Activated CD4-positive, alpha-beta T cell treated with anti-CD3 and anti-CD28 coated beads, Interleukin-2, amount 10 ng/mL, durations not matched to agents 7 days and 5 days (primary cell): Measurements from ENCODE around the gene LGALS7. TPM values are rescaled to one million over a fixed set of nuclear protein-coding genes. Genes with fewer than 3 reads are reported as not detected.
"Not testable (repeated sequence)": the region's sequence is repeated elsewhere in the genome, so short reads cannot be mapped to it uniquely, and the experiment has no call there.

Experiments used
- CTCF ChIA-PET: fragments of 350-600 bp; sonication (Branson Sonifier 250); formaldehyde crosslinking; loops from one replicate; lab custom pipeline; 2021; ENCODE audit warnings: antibody characterized with exemption; lab: Charles Lee
- POLR2A ChIA-PET: fragments of 350-600 bp; sonication (Branson Sonifier 250); formaldehyde crosslinking; loops from one replicate; lab custom pipeline; 2021; ENCODE audit warnings: antibody characterized with exemption; lab: Charles Lee
- DNase-seq: peaks from one replicate; pipeline ENCODE4 v3.0.0-alpha.2; 2020
- H3K27ac Mint-ChIP-seq: one replicate; pipeline ENCODE4 v1.8.0; 2021; ENCODE audit warnings: mild to moderate bottlenecking, moderate library complexity, mixed read lengths
- H3K27me3 Mint-ChIP-seq: one replicate; pipeline ENCODE4 v1.8.0; 2021; ENCODE audit warnings: mixed read lengths
- H3K36me3 Mint-ChIP-seq: one replicate; pipeline ENCODE4 v1.8.0; 2021; ENCODE audit warnings: low read depth, mixed read lengths
- H3K4me1 Mint-ChIP-seq: one replicate; pipeline ENCODE4 v1.8.0; 2021; ENCODE audit warnings: mixed read lengths
- H3K4me3 Mint-ChIP-seq: one replicate; pipeline ENCODE4 v1.8.0; 2021; ENCODE audit warnings: mild to moderate bottlenecking, moderate library complexity, mixed read lengths
- H3K9me3 Mint-ChIP-seq: one replicate; pipeline ENCODE4 v1.8.0; 2021; ENCODE audit warnings: mixed read lengths
- total RNA-seq, 2 experiments: library from RNA; stranded (reverse); gene quantifications; one replicate each; pipeline ENCODE4 v1.2.3, GENCODE V29; 2021

Gene LGALS7
- total RNA-seq, 2 experiments from 2014 or later: not detected

DNA sequence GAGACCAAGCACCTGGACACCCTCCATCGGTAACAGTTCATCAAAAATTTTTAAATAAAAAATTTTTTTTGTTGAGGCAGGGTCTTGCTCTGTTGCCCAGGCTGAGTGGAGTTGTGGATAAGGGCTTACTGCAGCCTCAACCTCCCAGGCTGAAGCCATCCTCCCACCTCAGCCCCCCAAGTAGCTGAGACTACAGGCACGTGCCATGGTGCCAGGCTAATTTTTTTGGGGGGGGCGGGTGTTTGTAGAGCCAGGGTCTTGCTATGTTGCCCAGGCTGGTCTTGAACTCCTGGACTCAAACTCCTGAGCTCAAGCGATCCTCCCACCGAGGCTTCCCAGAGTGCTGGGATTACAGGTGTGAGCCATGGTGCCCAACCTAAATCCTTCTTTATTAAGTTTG, 20.4 kb upstream of the LGALS7 start:
- Mint-ChIP-seq H3K27ac (no peak overlapping the region), H3K27me3 (peaks cover 10% of the 10 kb centered on the region), H3K36me3 (no peaks in the 10 kb centered on the region), H3K9me3 (no peaks in the 10 kb centered on the region), H3K4me3 (no peak overlapping the region), H3K4me1 (peaks cover 6% of the 10 kb centered on the region)
- CTCF ChIA-PET: interaction anchor here (1.1 to 1.9 kb wide), 3 partner anchors 10 to 18 kb away, joined by 4 to 6 read pairs (median 4); partner anchors contain the start of gene LGALS4
- POLR2A ChIA-PET: no interaction called here
- DNase-seq: no peak

DNA sequence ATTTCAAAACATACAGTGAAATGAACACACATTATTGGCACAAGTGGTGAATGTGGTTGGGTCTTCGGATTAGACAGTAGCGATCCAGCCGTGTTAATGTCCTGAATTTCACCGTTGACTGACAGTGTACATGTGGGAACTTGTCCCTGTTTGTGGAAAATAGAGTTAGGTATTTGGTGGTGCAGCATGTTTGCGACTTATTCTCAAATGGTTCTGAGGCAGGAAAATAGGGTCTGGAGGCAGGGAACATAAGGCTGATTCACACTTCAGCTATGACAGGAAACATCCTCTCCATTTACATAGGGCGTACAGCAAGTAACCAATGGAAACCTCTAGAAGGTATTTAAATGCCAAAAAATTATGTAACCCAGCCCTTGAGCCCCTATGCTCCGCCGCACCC, 19.9 kb upstream of the LGALS7 start:
- Mint-ChIP-seq H3K9me3 (no peaks in the 10 kb centered on the region), H3K27ac (no peak overlapping the region), H3K4me1 (peaks cover 8% of the 10 kb centered on the region), H3K4me3 (no peak overlapping the region), H3K36me3 (no peaks in the 10 kb centered on the region), H3K27me3 (peaks cover 10% of the 10 kb centered on the region)
- CTCF ChIA-PET: interaction anchor here (1.0 to 1.9 kb wide), 3 partner anchors 16 to 24 kb away, joined by 3 to 6 read pairs (median 4); partner anchors contain the start of gene LGALS4
- POLR2A ChIA-PET: no interaction called here
- no peak for DNase-seq

DNA sequence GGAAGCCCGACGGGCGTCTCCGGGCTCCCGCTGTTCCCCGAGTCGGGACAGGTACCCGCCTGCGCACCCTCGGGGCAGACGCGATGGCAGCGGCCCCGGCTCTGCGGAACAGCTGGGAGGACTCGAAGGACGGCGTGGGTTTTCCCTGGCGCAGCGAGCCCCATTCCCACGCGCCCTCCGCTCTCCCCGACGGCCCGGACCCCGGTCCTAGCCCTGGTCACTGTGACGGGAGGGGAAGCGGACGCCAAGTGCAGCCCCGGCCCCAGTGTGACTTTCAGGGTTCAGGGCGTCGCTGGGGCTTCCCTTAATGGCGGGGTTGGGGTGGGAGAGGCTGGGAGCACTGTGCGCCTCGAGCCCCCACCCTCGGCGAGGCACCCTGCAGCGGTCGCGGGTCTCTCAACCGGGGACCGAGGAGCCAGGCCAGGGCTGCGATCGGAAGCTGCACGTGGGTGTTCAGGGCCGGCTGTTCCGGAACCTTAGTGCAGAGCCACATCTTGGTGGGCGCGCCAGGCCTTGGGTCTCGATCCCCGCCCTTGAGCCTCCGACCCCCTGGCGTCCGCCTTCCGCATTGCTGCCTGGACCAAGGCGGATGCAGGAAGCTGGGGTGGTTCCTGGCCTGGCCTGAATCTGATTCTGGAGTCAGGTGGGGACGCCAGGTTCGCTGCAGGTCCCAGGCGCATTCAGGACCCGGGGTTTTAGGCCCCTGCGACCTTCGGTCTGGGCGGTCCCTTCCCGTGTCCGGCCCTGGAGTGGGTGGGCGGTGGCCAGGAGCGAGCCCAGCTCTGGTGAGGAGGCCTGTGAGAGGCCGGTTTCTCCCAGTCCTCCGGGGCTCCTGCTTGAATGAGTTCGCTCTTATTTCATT, 19.2 kb upstream of the LGALS7 start:
- Mint-ChIP-seq H3K4me1 (peaks cover 10% of the 10 kb centered on the region), H3K9me3 (no peaks in the 10 kb centered on the region), H3K36me3 (no peaks in the 10 kb centered on the region), H3K27ac (no peak overlapping the region), H3K27me3 (peaks cover 10% of the 10 kb centered on the region), H3K4me3 (peak overlapping the region; percentile 25)
- CTCF ChIA-PET: interaction anchor here (1.0 to 1.9 kb wide), 3 partner anchors 15 to 23 kb away, joined by 3 to 6 read pairs (median 4); partner anchors contain the start of gene LGALS4
- DNase-seq: no peak
- POLR2A ChIA-PET: interaction anchor here (0.7 kb wide), 1 partner anchor 108 kb away, joined by 3 read pairs; the partner anchor contains the start of gene NFKBIB

DNA sequence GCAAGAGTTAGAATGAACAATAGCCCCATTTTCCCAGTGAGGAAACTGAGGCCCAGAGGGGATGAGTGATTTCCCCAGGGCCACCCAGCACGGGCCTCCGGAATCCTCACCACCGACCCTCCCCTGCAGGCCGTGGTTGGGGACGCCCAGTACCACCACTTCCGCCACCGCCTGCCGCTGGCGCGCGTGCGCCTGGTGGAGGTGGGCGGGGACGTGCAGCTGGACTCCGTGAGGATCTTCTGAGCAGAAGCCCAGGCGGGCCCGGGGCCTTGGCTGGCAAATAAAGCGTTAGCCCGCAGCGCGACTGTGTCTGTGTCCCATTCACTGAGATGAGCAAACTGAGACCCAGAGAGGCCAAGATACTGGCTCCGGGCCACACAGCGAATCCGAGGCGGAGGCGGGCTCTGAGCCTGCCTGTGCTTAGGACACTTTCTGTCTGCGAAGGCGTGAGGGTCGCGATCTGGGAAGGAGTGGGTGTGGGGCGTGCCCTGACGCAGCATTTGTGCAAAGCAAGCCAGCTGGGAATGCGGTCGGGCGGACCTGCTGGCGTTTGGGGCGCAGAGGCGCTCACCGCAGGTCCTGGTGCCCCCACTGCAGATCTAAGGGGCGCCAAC, 18.2 kb upstream of the LGALS7 start:
- CTCF ChIA-PET, POLR2A ChIA-PET, H3K27me3 Mint-ChIP-seq: not testable (repeated sequence)

DNA sequence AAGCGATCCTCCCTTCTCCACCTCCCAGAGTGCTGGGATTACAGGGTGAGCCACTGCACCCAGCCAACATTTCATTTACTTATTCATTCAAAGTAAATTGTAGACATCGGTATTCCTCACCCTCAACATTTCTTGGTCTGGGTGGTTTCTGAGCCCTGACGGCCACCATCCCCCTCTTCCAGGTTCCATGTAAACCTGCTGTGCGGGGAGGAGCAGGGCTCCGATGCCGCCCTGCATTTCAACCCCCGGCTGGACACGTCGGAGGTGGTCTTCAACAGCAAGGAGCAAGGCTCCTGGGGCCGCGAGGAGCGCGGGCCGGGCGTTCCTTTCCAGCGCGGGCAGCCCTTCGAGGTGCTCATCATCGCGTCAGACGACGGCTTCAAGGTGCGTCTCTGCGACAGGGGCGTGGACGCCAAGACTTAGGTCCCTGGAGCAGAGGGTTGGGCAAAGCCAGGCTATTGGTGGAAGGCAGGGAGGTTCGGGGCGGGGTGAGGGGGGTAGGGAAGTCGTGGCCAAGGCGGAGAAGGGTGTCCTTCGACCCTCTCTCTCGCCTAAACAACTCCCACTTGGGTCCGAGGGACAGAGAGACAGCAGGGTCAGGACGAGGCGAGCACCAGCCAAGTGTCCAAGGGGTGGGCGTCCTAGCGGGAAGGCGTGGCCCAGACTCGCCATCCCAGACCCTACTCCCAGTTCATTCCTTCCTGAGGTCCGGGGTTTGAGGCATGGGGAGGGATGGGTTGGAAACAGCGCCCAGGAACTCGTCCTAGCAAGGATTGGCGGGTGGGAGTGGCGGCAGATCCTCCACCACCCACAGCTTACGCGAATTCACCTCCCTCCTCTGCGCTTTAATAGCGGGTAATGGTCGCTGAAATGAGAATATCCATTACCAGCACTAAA, 17.4 kb upstream of the LGALS7 start:
- DNase-seq, POLR2A ChIA-PET, H3K9me3 Mint-ChIP-seq, H3K27ac Mint-ChIP-seq, CTCF ChIA-PET, H3K4me1 Mint-ChIP-seq, H3K36me3 Mint-ChIP-seq, H3K27me3 Mint-ChIP-seq, H3K4me3 Mint-ChIP-seq: not testable (repeated sequence)

More for the DNA sequence above, 18.2 kb upstream of the LGALS7 start:
- not testable (repeated sequence) for H3K27ac Mint-ChIP-seq, H3K9me3 Mint-ChIP-seq, H3K36me3 Mint-ChIP-seq, DNase-seq, H3K4me1 Mint-ChIP-seq, H3K4me3 Mint-ChIP-seq

DNA sequence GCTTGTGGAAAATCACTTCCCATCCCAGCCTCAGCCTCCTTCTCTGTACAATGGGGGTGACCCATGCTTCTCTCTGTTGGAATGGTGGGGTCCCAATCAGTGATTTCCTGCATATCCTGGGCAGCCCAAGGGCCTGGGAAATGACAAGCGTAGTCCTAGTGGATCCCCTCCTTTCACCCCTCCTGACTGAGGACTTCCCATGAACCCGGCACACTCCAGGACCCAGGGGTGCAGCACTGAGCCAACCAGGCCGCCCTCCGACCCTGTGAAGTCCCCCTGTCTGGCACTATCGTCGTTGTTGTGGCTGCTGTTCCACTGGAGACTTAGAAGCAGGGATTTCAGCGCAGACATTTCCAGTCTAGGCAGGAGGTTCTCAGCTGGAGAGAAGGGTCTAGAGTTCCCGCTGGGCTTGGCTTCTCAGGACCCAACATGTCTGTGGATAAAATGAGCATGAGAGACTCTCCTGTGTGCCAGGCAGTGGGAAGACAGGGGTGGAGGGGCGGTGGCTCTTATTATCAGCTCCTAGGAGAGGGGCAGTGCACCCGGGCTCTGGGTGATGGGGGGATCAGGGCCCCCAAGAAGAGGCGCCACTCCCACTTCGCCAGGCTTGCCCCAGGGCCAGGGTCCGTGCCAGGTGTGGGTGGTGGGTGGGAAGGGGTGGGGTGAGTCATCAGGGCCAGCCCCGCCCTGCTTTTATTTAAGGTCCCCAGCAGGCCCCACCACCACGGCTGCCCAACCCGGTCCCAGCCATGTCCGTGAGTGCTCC, 15.3 kb upstream of the LGALS7 start, which contains the start of gene LGALS7B:
LGALS7B (plus strand) TSS at position 723 of the 766 bp plus-strand sequence; CDS start at position 750, 27 bp downstream.
- no peaks in the 10 kb centered on the region for H3K36me3 Mint-ChIP-seq
- CTCF ChIA-PET: interaction anchor here (2.5 kb wide), 1 partner anchor 19 kb away, joined by 10 read pairs; no protein-coding TSS in a partner anchor
- no peak within 1 kb of the TSS for H3K4me3 Mint-ChIP-seq
- H3K9me3 Mint-ChIP-seq: no peaks in the 10 kb centered on the region
- POLR2A ChIA-PET: no interaction called here
- H3K27me3 Mint-ChIP-seq: peaks cover 3% of the 10 kb centered on the region
- DNase-seq: no peak
- H3K4me1 Mint-ChIP-seq: peaks cover 10% of the 10 kb centered on the region
- peak within 1 kb of the TSS; percentile 9 for H3K27ac Mint-ChIP-seq

DNA sequence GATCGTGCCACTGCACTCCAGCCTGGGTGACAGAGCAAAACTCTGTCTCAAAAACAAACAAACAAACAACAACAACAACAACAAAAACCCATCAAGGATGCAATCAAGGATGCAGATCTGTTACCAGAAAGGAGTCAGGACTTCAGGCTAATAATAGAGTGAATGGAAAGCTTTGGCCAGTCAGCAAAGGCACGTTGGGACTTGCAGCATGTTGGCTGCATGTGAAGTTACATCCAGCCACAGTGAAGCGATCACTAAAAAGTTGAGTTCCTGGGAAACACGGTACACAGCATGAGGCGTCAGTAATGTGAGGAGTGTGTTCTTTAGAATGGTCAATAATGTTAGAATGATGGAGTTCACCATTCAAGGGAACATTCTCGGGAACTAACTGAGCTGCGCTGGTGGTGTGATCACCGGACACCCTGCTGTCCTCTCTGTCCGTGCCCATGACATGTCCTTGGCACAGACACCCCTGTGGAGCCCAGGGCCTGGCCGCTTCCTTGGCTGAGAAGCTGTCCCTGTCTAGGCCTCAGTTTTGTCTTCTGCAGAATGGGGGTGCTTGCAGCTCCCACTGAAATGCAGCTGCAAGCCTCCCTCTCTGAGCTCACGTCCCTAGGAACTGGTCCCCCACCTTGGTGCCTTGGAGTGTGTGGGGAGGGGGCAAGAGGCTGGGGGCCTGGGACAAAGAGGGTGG, 13.4 kb upstream of the LGALS7 start:
- no peak for DNase-seq
- Mint-ChIP-seq H3K9me3 (no peaks in the 10 kb centered on the region), H3K27ac (no peak overlapping the region), H3K4me3 (no peak overlapping the region), H3K4me1 (peaks cover 7% of the 10 kb centered on the region), H3K27me3 (peaks cover 2% of the 10 kb centered on the region), H3K36me3 (no peaks in the 10 kb centered on the region)
- ChIA-PET POLR2A (interaction anchor here (0.6 kb wide), 1 partner anchor 413 kb away, joined by 6 read pairs; the partner anchor contains the start of gene PSMD8), CTCF (interaction anchor here (0.6 to 2.5 kb wide), 2 partner anchors 17 to 26 kb away, joined by 3 to 10 read pairs; no protein-coding TSS in a partner anchor)

DNA sequence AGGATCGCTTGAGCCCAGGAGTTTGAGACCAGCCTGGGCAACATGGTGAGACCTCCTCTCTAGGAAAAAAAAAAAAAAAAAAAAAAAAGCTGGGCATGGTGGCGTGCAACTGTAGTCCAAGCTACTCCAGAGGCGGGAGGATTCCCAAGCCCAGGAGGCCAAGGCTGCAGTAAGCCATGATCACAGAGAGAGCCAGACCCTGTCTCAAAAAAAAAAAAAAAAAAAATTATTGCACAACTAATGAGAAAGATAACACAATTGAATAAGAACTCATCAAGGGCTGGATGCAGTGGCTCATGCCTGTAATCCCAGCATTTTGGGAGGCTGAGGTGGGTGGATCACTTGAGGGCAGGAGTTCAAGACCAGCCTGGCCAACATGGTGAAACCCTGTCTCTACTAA, 12.7 kb upstream of the LGALS7 start:
- H3K4me1 Mint-ChIP-seq, H3K9me3 Mint-ChIP-seq, H3K27ac Mint-ChIP-seq, DNase-seq, POLR2A ChIA-PET, H3K4me3 Mint-ChIP-seq, H3K27me3 Mint-ChIP-seq, H3K36me3 Mint-ChIP-seq: not testable (repeated sequence)
- CTCF ChIA-PET: interaction anchor here (0.6 to 2.5 kb wide), 2 partner anchors 17 to 25 kb away, joined by 3 to 10 read pairs; no protein-coding TSS in a partner anchor

DNA sequence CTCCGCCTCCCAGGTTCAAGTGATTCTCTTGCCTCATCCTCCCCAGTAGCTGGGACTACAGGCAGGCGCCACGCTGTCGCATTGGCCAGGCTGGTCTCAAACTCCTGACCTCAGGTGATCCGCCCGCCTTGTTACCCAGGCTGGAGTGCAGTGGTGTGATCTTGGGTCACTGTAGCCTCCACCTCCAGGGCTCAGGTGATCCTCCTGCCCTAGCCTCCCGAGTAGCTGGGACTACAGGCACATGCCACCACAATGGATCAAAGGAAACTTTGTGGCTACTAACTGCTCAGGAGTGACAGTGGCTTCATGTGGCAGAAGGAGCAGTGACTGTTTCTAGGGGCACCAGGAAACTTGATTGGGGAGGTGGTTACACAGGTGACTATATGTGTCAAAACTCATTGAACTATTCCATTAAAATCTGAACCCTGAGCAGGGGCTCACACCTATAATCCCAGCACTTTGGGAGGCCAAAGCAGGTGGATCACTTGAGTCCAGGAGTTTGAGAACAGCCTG, 11.9 kb upstream of the LGALS7 start:
- no peak for DNase-seq
- H3K27me3 Mint-ChIP-seq: peaks cover 9% of the 10 kb centered on the region

DNA sequence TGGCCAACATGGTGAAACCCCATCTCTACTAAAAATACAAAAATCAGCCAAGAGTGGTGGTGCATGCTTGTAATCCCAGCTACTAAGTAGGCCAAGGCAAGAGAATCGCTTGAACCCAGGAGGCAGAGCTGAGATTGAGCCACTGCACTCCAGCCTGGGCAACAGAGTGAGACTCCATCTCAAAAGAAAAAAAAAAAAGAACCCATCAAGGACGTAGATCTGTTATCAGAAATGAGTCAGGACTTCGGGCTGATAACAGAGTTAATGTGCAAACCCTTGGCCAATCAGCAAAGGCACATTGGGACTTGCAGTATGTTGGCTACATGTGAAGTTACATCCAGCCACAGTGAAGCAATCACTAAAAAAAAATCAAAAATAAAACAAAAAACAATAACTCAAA, 10.9 kb upstream of the LGALS7 start:
- Mint-ChIP-seq H3K9me3 (no peaks in the 10 kb centered on the region), H3K36me3 (no peaks in the 10 kb centered on the region), H3K4me3 (no peak overlapping the region), H3K27me3 (peaks cover 10% of the 10 kb centered on the region), H3K27ac (no peak overlapping the region), H3K4me1 (peaks cover 7% of the 10 kb centered on the region)
- DNase-seq: no peak
- ChIA-PET POLR2A (no interaction called here), CTCF (interaction anchor here (0.6 kb wide), 1 partner anchor 305 kb away, joined by 3 read pairs; no protein-coding TSS in a partner anchor)

More for the DNA sequence above, 11.9 kb upstream of the LGALS7 start:
- POLR2A ChIA-PET: no interaction called here
- no peak overlapping the region for H3K27ac Mint-ChIP-seq
- no peaks in the 10 kb centered on the region for H3K36me3 Mint-ChIP-seq
- CTCF ChIA-PET: no interaction called here
- H3K4me3 Mint-ChIP-seq: no peak overlapping the region
- no peaks in the 10 kb centered on the region for H3K9me3 Mint-ChIP-seq
- peaks cover 7% of the 10 kb centered on the region for H3K4me1 Mint-ChIP-seq

DNA sequence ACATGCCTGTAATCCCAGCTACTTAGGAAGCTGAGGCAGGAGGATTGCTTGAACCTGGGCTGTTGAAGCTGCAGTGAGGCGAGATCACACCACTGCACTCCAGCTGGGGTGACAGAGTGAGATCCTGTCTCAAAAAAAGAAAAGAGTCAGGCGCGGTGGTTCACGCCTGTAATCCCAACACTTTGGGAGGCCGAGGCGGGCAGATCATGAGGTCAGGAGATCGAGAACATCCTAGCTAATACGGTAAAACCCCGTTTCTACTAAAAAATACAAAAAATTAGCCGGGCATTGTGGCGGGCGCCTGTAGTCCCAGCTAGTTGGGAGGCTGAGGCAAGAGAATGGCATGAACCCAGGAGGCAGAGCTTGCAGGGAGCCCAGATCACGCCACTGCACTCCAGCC, 8.9 kb upstream of the LGALS7 start:
- H3K27ac Mint-ChIP-seq, POLR2A ChIA-PET, H3K36me3 Mint-ChIP-seq, H3K9me3 Mint-ChIP-seq, H3K4me1 Mint-ChIP-seq, DNase-seq, H3K4me3 Mint-ChIP-seq: not testable (repeated sequence)
- peaks cover 15% of the 10 kb centered on the region for H3K27me3 Mint-ChIP-seq
- CTCF ChIA-PET: interaction anchor here (1.3 to 2.2 kb wide), 3 partner anchors 9 to 34 kb away, joined by 3 to 6 read pairs (median 3); partner anchors contain the start of gene LGALS7
